ENCODE data around the gene KIF2C.
"Not testable (repeated sequence)": the region's sequence is repeated elsewhere in the genome, so short reads cannot be mapped to it uniquely, and the experiment has no call there.

KIF2C gene

DNA sequence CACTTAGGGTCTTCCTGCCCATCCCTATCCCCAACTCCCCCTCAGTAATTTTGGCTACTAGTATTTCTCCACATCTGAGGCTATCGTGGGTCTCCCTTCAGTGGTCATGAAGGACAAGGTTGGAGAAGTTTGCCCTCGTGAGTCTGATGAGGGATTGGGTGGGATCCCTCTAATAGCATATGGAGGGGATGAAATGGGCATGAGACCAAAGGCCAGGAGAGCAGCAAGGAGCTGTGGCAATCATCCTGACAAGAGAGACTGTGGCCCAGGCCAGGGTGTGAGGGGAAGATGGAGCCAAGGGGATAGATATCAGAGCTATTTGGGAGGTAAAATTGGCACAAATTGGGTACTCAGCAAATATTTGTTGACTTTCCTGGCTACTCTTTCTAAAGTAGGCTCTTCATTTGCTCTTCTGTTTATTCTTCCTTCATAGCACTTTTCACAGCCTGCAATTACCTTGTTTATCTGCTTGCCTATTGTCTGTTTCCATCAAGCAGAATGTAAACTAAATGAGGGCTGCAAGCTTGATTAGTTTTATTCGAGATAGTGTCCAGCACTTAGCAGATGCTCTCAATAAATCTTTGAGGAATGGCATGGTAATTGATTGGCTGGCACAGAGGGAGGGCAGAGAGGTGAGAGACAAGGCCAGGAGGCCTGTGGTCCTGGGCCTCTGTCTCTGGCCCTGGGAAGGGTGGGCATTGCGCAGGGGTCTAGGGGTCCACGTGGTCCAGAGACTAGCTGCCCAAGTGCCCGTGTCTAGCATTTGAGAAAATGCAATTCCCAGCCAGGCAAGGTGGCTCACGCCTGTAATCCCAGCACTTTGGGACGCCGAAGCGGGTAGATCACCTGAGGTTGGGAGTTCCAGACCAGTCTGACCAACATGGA, 59.1 kb downstream of the KIF2C start:
- DNase-seq (ENCODE audit: low read depth in 2 of 2) = no peak

DNA sequence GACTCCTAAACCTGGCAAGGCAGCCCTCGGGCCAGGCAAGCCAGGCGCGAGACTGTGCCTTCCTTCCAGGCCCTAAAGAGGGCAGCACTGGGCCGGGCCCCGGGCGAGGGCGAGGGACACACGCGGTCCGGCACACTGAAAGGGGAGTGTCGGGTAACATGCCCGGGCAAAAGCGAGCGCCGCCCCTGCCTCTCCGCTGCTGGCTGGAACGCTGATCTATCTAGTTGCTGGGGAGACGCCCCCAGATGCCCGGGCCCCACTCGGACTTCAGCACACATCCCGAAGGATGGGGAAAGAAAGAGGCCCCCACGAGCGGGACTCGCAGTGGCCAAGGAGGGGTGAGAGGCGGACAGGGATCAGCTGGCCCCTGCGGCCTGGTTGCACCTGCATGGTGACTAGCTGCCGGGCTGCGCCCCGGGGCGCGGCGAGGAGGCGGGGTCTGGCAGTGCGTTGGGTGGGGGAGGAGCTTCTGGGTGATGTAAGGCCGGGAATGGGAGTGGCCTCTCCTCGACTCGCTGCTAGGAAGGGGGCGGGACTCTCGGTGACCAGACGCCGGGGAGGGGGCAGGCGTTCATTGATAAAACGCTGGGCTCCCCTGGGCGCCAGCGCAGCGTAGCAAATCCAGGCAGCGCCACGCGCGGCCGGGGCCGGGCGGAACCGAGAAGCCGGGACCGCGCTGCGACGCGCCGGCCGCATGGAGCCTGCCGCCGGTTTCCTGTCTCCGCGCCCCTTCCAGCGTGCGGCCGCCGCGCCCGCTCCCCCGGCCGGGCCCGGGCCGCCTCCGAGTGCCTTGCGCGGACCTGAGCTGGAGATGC, 60.3 kb downstream of the KIF2C start, which contains the start of gene PLK3:
Gene PLK3, plus strand, starts transcription at position 608 of the 815 bp plus-strand sequence. Its CDS starts 87 bp downstream, at position 695.
- peak; percentile 94 to 97 for DNase-seq (ENCODE audit: low read depth in 2 of 2)

DNA sequence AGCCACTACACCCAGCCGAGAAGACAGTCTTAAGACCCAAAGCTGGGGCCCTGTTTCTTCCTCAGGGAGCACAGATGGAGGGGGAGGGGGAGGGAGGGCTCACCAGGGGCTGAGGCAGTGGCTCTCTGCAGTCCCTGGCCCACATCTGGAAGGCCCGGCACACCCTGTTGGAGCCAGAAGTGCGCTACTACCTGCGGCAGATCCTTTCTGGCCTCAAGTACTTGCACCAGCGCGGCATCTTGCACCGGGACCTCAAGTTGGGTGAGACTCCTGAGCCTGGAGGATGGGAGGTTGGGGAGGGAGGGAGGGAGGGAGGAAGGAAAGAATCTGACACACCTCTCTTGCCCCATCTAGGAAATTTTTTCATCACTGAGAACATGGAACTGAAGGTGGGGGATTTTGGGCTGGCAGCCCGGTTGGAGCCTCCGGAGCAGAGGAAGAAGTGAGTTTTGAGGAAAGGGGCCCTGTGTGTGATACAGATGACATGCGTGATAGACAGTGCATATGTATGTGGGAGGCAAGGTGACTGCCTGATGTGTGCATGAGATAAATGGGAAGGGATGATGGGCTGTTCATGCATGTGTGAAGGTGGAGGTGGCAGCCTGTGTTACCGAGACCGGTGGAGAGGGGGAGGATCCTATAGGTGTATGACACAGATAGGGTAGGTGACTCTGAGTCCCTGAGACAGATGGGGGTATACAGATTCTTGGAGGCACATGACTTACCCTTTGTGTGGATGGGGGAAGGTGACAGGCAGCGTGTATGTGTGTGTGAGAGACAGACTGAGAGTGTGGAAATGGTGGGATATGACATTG, 62.1 kb downstream of the KIF2C start:
- no peak for DNase-seq (ENCODE audit: low read depth in 2 of 2)

DNA sequence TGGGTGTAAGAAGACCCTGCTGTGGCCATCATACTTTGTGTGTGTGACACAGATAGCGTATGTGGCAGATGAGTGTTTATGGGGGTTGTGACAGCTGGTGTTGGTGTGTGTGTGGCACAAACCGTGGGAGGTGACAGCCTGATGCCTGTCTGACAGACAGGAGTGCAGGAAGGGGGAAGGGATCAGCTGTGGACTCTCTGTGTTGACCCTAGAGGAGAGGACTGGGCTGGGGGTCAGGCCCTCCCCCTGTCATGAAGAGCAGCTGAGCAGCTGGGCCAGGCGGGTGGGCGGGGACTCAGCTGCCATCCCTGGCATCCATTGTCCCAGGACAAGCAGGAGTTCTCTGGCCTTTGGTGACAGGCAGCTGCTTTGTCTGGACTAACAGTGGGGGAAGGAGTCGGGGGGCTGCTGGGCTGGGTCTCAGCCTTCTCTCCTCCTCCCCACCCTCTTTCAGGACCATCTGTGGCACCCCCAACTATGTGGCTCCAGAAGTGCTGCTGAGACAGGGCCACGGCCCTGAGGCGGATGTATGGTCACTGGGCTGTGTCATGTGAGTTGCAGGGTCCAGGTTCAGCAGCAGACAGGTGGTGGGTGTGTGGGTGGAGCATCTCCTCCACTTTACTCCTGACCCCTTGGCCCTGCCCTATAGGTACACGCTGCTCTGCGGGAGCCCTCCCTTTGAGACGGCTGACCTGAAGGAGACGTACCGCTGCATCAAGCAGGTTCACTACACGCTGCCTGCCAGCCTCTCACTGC, 62.8 kb downstream of the KIF2C start:
- DNase-seq (ENCODE audit: low read depth in 2 of 2) = no peak

DNA sequence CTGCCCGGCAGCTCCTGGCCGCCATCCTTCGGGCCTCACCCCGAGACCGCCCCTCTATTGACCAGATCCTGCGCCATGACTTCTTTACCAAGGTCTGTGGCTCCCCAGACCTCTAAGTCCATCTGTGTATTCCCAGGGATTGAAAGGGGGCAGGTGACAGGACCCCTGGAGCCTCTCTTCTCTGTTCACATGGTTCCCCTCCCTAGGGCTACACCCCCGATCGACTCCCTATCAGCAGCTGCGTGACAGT, 63.4 kb downstream of the KIF2C start:
- no peak for DNase-seq (ENCODE audit: low read depth in 2 of 2)

DNA sequence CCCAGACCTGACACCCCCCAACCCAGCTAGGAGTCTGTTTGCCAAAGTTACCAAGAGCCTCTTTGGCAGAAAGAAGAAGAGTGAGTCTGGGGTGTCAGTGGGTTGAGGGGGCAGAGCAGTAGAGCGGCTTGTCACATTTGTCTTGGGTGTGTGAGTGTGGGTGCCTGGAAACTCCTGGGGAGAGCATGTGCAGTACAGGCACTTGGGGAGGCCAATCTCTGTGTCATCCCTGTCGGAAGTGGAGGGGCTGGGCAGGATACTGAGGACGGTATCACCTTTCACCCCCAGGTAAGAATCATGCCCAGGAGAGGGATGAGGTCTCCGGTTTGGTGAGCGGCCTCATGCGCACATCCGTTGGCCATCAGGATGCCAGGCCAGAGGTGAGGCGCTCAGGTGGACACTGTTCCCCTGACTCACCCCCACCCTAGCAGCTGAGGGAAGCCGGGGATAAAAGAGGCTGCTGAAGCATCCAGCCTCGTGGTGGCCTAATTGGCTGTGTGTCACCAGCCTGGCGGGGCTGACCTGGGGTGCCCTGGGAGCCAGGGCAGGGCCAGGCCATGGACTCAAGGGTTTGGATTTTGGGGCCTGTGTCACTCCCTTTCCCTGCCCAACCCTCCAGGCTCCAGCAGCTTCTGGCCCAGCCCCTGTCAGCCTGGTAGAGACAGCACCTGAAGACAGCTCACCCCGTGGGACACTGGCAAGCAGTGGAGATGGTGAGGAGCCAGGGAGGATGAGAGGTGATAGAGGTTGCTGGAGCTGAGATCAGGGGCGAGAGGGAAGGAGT, 63.9 kb downstream of the KIF2C start:
- no peak for DNase-seq (ENCODE audit: low read depth in 2 of 2)

DNA sequence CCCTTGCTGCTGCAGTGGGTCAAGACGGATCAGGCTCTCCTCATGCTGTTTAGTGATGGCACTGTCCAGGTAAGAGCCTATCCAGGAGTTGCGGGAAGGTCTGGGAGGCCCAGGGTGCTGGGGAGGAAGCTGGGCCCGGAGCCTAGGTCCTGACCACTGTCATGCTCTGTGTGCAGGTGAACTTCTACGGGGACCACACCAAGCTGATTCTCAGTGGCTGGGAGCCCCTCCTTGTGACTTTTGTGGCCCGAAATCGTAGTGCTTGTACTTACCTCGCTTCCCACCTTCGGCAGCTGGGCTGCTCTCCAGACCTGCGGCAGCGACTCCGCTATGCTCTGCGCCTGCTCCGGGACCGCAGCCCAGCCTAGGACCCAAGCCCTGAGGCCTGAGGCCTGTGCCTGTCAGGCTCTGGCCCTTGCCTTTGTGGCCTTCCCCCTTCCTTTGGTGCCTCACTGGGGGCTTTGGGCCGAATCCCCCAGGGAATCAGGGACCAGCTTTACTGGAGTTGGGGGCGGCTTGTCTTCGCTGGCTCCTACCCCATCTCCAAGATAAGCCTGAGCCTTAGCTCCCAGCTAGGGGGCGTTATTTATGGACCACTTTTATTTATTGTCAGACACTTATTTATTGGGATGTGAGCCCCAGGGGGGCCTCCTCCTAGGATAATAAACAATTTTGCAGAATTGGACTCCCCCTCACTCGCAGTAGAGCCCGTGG, 65.8 kb downstream of the KIF2C start:
- DNase-seq (ENCODE audit: low read depth in 2 of 2) = no peak

DNA sequence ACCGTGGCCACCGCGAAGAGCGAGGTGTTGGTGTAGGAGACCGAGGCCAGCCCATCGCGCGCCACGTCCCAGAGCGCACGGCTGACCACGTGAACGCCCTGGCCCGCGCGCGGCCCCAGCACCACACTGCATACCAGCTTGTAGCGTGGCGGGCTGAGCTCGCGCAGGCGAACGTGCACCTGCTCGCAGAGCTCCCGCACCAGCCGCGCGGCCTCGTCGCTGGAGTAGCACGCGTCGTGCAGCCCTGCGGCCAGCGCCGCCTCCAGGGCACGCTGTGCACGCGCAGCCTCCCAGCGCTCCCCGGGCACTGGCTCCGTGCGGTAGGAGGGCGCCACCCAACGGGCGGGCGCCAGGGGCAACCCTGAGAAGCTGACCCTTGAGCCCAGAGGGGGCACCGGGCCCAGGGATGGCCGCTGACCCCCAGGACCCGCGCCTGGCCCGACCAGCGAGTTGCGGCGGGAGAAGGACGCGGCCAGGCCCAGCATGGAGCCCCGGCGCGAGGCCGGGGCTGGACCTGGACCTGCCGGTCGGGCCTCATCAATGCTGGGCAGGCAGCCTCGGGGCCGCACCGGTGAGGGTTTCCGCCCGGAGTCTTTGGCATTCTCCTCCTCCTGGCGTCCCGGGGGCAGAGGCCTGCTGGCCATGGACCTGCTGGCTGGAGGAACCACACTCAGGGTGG, 66.5 kb downstream of the KIF2C start:
- no peak for DNase-seq (ENCODE audit: low read depth in 2 of 2)

DNA sequence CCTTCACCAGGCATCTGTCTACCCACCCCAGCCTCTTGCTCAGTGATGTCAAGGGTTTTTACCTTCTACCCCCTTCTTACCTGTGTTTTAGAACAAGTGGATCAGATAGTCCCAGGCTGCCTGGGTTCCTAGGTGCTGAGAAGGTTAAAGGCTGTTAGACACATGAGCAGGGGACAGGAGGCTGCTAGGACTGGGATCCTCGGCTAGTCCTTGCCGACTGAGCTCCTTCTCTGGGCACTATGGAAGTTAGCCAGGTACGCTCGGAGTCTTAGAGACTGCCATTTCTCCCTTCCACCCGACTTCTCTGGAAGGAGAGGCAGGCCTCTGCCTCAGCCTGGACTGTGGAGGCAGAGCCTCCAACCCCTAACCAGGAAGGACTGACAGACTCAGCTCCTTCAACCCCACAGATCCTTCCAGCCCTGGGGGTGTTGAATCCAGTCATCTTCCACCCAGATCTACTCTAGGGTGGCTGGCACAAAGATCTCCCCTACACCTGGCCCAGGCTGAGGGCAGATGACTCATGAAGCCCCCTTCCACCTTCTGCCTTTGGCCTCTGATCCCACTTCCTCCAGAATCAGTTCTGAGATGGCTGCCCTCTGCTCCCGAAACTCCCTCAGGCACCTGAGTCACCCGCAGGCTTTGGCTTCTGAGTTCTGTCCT, 67.2 kb downstream of the KIF2C start, which contains the start of gene DYNLT4:
Gene DYNLT4, minus strand, starts transcription at position 648 of the 660 bp plus-strand sequence. CDS start 683 bp downstream, outside the sequence.
- DNase-seq (ENCODE audit: low read depth in 2 of 2) = no peak

DNA sequence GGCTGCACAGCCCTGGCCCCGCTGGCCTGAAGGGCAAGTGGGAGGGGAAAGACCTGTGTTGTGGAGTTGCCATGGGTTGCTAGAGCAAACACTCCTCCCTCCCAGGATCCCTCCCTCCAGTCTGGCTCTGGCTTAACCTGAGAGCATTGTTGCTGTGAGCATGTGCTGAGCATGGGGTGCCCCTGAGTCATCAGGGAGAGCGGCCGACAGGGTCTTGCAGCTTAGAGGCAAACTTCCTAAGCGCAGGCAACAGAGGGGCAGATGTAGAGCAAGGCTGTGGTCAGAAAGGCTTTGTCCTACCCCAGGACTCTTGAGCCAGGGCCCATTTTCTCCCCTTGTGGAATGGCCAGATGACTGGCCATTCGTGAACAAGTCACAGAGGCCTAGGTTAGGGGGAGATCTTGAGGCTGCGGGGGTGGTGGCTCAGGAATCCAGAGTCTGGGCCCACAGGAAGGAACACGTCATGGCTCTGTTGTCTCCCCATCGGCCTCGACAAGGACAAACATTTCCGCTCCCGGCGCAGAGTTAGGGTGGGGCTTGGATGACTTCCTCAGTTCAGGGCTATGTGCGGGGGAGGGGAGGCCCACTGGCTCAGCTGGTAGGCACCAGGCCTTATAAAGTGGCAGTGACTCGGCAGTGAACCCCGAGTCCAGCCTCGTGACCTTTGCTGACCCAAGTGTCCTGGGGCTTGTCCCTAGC, 67.9 kb downstream of the KIF2C start:
- DNase-seq (ENCODE audit: low read depth in 2 of 2) = peak; percentile 87 to 90

DNA sequence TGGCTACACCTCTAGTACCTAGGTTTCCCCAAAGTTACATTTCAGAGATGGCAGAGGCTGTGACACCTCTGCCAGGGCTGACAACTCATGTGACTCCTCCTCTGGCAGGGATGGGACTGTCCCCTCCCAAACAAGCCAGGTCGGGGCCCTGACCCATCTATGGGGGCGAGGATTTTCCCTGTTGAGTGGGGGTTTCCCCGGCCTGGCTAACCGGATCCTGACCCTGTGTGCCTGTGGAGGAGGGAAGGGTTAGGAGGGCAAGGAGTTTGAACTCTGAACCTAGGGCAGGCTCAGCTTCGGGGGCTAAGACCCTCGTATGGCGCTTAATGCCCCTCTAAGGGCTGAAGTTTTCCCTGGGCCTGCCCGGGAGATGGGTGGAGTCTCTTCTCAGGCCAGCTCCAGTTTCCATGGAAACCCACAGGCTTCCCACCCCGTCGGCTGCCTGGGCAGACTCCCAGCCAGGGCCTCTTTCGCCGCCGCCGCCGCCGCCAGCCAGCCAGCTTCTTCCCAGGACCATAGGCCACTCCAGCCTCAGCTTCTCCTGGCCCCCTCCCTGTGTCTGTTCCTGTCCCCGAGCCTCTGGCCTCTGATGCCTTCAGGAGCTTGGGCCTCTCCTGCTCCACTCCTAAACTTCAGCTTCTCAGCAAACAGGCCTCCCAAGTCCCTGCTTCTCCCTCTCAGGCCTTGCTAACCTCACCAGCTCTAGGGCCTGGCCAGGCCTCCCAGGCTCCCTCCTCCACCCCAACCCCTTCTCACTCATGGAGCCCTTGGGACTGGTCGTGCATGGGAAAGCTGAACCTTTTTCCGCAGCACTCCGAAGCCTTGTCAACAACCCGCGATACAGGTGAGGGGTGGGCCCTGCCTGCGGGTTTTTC, 68.7 kb downstream of the KIF2C start, which contains the start of gene BTBD19:
Gene BTBD19, plus strand, starts transcription at position 461 of the 875 bp plus-strand sequence. Its CDS starts 298 bp downstream, at position 759.
- peak; percentile 74 to 75 for DNase-seq (ENCODE audit: low read depth in 2 of 2)

DNA sequence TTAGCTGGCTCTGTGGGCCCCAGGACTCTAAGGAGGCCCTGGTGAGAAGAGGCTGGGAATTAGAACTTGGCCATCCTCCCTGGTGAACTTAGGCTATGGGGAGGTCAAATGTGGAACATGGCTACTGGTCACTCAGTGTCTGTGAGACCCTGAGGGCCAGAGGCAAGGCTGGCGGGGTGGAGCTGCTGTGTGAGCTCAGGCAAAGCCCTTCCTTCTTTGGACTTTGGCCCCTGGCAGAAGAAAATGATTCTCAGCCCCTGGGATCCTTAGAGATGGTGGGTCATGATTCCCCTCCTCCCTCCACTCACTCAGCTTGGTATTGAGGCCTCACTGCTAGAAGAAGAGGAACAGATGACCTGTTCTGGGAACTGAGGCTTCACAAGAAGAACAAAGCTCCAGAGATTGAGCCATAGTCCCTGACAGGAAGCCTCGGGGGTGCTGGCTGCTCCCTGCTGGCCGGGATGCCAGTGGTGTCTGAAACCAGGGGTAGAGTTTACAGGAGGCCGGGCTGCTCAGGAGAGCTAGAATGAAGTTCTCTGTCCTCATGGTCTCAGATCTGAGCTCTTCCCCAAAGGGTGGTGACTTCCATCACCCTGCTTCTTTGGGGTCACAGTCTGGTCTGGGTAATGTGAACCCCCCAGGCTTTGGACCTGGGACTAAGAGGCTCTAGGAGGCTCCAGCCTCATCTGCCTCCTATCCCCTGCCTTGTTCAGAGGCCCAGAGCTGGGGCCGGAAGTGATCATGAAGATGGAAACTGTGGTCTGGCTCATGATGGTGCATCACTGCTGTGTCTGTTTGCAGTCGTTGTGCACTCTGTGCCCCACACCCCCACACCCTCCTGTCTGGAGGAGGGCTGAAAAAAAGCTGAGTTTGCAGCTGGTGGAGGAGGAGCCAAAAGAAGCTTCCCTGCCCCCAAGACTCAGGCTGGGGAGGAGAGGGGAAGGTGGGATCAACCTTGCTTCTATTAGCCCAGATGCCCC, 69.6 kb downstream of the KIF2C start:
- DNase-seq (ENCODE audit: low read depth in 2 of 2) = peak; percentile 86 to 87

DNA sequence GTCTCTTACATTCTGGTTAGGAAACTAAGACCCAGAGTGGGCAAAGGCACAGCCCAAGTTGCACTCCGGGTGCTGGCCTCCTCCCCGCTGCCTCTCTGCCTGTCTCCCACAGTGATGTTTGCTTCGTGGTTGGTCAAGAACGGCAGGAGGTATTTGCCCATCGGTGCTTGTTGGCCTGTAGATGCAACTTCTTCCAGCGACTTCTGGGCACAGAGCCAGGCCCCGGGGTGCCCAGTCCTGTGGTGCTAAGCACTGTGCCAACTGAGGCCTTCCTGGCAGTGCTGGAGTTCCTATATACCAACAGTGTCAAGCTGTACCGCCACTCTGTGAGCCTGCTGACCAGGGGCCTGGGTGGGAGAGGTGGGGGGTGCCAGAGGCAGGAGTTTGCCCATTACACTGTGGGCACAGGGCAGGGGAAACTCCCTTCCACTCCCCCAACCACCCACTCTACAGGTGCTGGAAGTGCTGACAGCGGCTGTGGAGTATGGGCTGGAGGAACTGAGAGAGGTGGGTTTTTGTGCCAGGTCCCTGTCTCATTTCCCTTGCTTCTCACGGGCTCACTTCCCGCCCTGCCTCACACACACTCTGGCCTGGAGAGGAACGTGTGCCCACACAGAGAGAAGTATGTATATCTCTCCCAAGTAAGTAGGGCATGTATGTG, 70.6 kb downstream of the KIF2C start:
- no peak for DNase-seq (ENCODE audit: low read depth in 2 of 2)

DNA sequence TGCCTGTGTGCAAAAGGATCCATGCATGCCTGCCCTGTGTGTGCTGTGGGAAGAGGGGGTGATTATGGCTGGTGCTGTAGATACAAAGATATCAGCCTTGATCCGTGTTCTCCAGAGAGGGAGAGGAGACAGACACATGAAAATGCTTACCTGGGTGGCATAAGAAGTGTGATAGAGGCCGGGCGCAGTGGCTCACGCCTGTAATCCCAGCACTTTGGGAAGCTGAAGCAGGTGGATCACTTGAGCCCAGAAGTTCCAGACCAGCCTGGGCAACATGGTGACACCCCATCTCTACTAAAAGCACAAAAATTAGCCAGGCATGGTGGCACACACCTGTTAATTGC, 71.1 kb downstream of the KIF2C start:
- not testable (repeated sequence) for DNase-seq (ENCODE audit: low read depth in 2 of 2)

DNA sequence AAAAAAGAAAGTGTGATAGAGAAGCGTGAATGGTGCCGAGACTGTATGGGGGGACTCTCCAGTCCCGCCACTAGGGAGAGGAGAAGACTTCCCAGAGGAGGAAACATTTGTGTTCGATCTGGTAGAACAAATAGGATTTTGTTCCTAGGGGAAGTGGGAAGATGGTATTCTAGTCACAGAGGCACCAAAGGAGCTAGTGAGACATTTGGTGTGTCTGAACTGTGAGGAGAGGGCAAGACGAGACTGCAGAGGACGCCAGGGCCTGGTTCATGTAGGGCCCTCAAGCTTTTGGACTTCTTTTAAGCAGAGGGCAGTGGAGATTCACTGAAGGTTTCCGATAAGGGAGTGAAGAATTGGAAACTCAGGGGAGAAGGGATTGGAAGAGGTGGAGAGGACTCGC, 71.6 kb downstream of the KIF2C start:
- DNase-seq (ENCODE audit: low read depth in 2 of 2) = no peak
